ENCODE results near the gene GPD1.

DNA sequence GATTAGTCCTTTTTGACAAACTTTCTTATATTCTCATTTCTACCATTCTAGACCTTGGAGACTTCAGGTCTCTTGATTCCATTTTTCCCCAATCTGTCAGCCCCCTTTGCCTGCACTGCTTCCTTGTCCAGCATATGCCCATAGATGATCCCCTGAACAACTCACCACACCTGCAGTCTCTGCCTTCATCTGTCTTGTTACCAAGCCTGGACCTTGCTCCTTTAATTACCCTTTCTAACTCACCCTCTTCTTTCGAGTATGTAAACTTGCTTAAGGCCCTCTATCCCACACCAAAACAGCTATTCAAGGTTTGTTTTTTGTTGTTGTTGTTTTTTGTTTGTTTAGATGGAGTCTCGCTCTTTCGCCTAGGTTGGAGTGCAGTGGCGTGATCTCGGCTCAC lies 17.8 kb downstream of the GPD1 start:
- TF ChIP-seq, protein P1, sequence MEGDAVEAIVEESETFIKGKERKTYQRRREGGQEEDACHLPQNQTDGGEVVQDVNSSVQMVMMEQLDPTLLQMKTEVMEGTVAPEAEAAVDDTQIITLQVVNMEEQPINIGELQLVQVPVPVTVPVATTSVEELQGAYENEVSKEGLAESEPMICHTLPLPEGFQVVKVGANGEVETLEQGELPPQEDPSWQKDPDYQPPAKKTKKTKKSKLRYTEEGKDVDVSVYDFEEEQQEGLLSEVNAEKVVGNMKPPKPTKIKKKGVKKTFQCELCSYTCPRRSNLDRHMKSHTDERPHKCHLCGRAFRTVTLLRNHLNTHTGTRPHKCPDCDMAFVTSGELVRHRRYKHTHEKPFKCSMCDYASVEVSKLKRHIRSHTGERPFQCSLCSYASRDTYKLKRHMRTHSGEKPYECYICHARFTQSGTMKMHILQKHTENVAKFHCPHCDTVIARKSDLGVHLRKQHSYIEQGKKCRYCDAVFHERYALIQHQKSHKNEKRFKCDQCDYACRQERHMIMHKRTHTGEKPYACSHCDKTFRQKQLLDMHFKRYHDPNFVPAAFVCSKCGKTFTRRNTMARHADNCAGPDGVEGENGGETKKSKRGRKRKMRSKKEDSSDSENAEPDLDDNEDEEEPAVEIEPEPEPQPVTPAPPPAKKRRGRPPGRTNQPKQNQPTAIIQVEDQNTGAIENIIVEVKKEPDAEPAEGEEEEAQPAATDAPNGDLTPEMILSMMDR (IDR thresholded peaks at IDR 0.05), result no peak
- TF ChIP-seq EP300 (IDR thresholded peaks at IDR 0.05; ENCODE audit: low read depth), result no peak
- TF ChIP-seq POLR2AphosphoS5 (IDR thresholded peaks at IDR 0.05), result no peak

Measured in transverse colon (tissue), 4 donors.